Esophagus muscularis mucosa (tissue), 4 donors: ENCODE results near the gene CCDC78.
"Not testable (repeated sequence)": the region's sequence is repeated elsewhere in the genome, so short reads cannot be mapped to it uniquely, and the experiment has no call there.

ENCODE experiments used
- CTCF ChIP-seq, 3 experiments: fragments of 200-600 bp in 2 of 3; fragments of 450-650 bp in 1 of 3; sonication (generic) in 2 of 3; IDR thresholded peaks; one replicate each; pipeline ENCODE4 v1.5.1; 2017 to 2019; ENCODE audit warnings: antibody characterized with exemption in 3 of 3, mild to moderate bottlenecking in 2 of 3, moderate library complexity in 1 of 3
- EP300 ChIP-seq: sonication (generic); formaldehyde crosslinking; IDR thresholded peaks from one replicate; pipeline ENCODE4 v1.6.1; 2017; ENCODE audit warnings: antibody characterized with exemption
- POLR2A ChIP-seq: fragments of 450-650 bp; IDR thresholded peaks from one replicate; pipeline ENCODE4 v1.6.1; 2017; ENCODE audit warnings: antibody characterized with exemption, moderate library complexity, mild to moderate bottlenecking, low read depth
- POLR2AphosphoS5 ChIP-seq, 2 donors: sonication (generic); formaldehyde crosslinking; IDR thresholded peaks; one replicate each; pipeline ENCODE4 v1.6.1; 2017; ENCODE audit warnings: antibody characterized with exemption in 2 of 2

GRCh38 chr16:691242-691641 is 35.0 kb downstream of the CCDC78 start:
- not testable (repeated sequence) for TF ChIP-seq POLR2A; CTCF (IDR thresholded peaks at IDR 0.05); EP300; POLR2AphosphoS5 (IDR thresholded peaks at IDR 0.05)
